GM12878 (cell line): ENCODE data around the gene METTL1. TPM values are rescaled to one million over a fixed set of nuclear protein-coding genes. Genes with fewer than 3 reads are reported as not detected.

ENCODE experiments used
- ATF7 ChIP-seq: fragments of 450-650 bp; IDR thresholded peaks from 2 replicates; pipeline ENCODE4 v1.6.1; 2016; ENCODE audit warnings: low read depth, mild to moderate bottlenecking
- CBFB ChIP-seq: IDR thresholded peaks from 2 replicates; pipeline ENCODE4 v1.6.1; 2016; ENCODE audit warnings: antibody characterized with exemption, low read depth
- CHD1 ChIP-seq: IDR thresholded peaks from 2 replicates; pipeline ENCODE4 v1.6.1; 2012; ENCODE audit warnings: low read depth, low read length, improper control_type of control experiment
- FOS ChIP-seq: IDR thresholded peaks from 3 replicates; pipeline ENCODE4 v1.6.1; 2011; ENCODE audit warnings: borderline replicate concordance; ENCODE audit not compliant: insufficient read length; ENCODE audit errors: extremely low read depth
- HDAC2 ChIP-seq: fragments of 200-600 bp; sonication (generic); IDR thresholded peaks from 2 replicates; pipeline ENCODE4 v1.6.1; 2017
- JUNB ChIP-seq: IDR thresholded peaks from 2 replicates; pipeline ENCODE4 v1.6.1; 2016; ENCODE audit warnings: antibody characterized with exemption, mild to moderate bottlenecking
- MTA2 ChIP-seq: fragments of 450-650 bp; IDR thresholded peaks from 2 replicates; pipeline ENCODE4 v1.6.1; 2016; ENCODE audit warnings: low read depth, mild to moderate bottlenecking, moderate library complexity
- MYB ChIP-seq: fragments of 150-350 bp; IDR thresholded peaks from 2 replicates; pipeline ENCODE4 v1.6.1; 2014; ENCODE audit warnings: mild to moderate bottlenecking, low read depth, low read length, borderline replicate concordance
- NR2C1 ChIP-seq: fragments of 450-650 bp; IDR thresholded peaks from 2 replicates; pipeline ENCODE4 v1.6.1; 2017; ENCODE audit warnings: antibody characterized with exemption, mild to moderate bottlenecking, moderate library complexity
- NR2C2 ChIP-seq: IDR thresholded peaks from 2 replicates; pipeline ENCODE4 v1.6.1; 2011; ENCODE audit warnings: borderline replicate concordance, low read depth; ENCODE audit not compliant: control insufficient read depth, insufficient read length
- POLR2A ChIP-seq: IDR thresholded peaks from 2 replicates; pipeline ENCODE4 v1.6.1; 2011; ENCODE audit warnings: low read depth, mild to moderate bottlenecking, low read length
- POLR2AphosphoS2 ChIP-seq: IDR thresholded peaks from 2 replicates; pipeline ENCODE4 v1.6.1; 2011; ENCODE audit warnings: low read depth, mild to moderate bottlenecking, low read length, improper control_type of control experiment, moderate library complexity
- SIN3A ChIP-seq: IDR thresholded peaks from 2 replicates; pipeline ENCODE4 v1.6.1; 2012; ENCODE audit warnings: low read depth, low read length, improper control_type of control experiment
- SMAD1 ChIP-seq: fragments of 450-650 bp; IDR thresholded peaks from 2 replicates; pipeline ENCODE4 v1.6.1; 2018; ENCODE audit warnings: mild to moderate bottlenecking, low read depth; ENCODE audit not compliant: partially characterized antibody
- WRNIP1 ChIP-seq: IDR thresholded peaks from 2 replicates; pipeline ENCODE4 v1.6.1; 2011; ENCODE audit warnings: low read depth, low read length, improper control_type of control experiment, borderline replicate concordance
- ZSCAN29 ChIP-seq: fragments of 450-650 bp; IDR thresholded peaks from 2 replicates; pipeline ENCODE4 v1.6.1; 2017; ENCODE audit warnings: mild to moderate bottlenecking, moderate library complexity
- polyA plus RNA-seq, 11 experiments: library from polyadenylated mRNA; depleted of rRNA in 4 of 11; unstranded in 6 of 11; stranded (reverse) in 5 of 11; fragments of >200 nt; fragmentation: Nextera tagmentation in 4 of 11; fragmentation: Illumina TruSeq in 1 of 11; extraction: Ambion mirVana in 4 of 11; extraction: Trizol in 1 of 11; gene quantifications; 1 replicate in 1 of 11; 2 replicates in 10 of 11; pipeline versions ENCODE4 v1.2.1 to v1.2.3, GENCODE V29; 2011 to 2016; ENCODE audit warnings: inconsistent platforms in 2 of 11, missing spikeins in 2 of 11, low read depth in 1 of 11
- total RNA-seq, 4 experiments: library from RNA; depleted of rRNA in 3 of 4; stranded (reverse); fragments of >200 nt in 3 of 4; fragmentation: Illumina TruSeq in 1 of 4; extraction: Trizol in 1 of 4; gene quantifications; 2 replicates each; pipeline versions ENCODE4 v1.2.1 to v1.2.3, GENCODE V29; 2013 to 2021
- TF ChIP-seq, protein P1 (sequence below): fragments of 450-650 bp; IDR thresholded peaks from 2 replicates; pipeline ENCODE4 v1.6.1; 2017; ENCODE audit warnings: mild to moderate bottlenecking
- TF ChIP-seq, protein P2 (sequence below): IDR thresholded peaks from 2 replicates; pipeline ENCODE4 v1.6.1; 2011; ENCODE audit warnings: low read depth, mild to moderate bottlenecking, low read length, moderate library complexity, borderline replicate concordance; ENCODE audit errors: extremely low read depth
- TF ChIP-seq, protein P3 (sequence below): fragments of 450-650 bp; IDR thresholded peaks from 2 replicates; pipeline ENCODE4 v1.6.1; 2016; ENCODE audit warnings: mild to moderate bottlenecking
- TF ChIP-seq, protein P4 (sequence below): fragments of 450-650 bp; IDR thresholded peaks from 2 replicates; pipeline ENCODE4 v1.6.1; 2017; ENCODE audit warnings: low read depth, mild to moderate bottlenecking, moderate library complexity
- TF ChIP-seq, protein P5 (sequence below): fragments of 450-650 bp; conservative IDR thresholded peaks from 2 replicates; pipeline ENCODE4 v1.6.1; 2017; ENCODE audit warnings: mild to moderate bottlenecking, moderate library complexity
- TF ChIP-seq, protein P6 (sequence below): IDR thresholded peaks from 2 replicates; pipeline ENCODE4 v1.6.1; 2011; ENCODE audit warnings: borderline replicate concordance, low read depth, mild to moderate bottlenecking, moderate library complexity, mixed read lengths, low read length; ENCODE audit not compliant: insufficient read depth; ENCODE audit errors: extremely low read length

Gene METTL1
- total and polyA plus RNA-seq, 10 of the 15 experiments (the other 5 are each of a cell fraction or from before 2014, with no cell fraction given), result 11.3 to 44.3 (median 30.6) TPM

DNA sequence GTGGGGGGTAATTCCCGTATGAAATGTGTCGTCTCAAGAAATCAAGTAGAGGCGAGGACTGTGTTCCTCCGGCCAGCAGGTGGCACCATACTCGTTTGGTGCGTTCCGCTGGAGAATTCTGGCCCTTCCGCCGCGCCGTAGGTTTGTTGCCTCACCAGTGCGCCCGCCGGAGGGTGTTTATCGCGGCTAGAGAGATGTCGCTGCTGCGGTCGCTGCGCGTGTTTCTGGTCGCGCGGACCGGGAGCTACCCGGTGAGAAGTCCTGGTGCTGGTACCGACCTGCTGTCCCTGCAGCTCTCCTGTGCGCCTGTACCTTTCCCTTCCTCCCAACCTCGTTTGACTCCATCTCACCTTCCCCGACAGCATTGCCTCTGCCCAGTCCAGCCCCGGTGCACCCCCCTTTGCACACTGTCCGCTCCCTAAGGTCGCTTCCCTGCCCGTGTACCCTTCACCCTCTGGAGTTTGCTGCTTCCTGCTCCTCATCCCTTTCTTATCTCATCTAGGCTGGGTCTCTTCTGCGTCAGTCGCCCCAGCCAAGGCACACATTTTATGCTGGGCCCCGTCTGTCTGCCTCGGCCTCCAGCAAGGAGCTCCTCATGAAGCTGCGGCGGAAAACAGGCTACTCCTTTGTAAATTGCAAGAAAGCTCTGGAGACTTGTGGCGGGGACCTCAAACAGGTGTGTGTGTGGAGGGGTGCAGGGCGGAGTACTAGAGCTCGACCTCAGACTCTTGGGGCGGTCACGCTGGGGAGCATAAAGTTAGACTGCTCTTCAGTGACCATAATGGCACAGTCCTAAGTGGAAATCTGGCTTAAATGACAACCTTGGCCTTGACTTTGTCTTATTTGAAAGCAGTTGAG is 10.9 kb upstream of the METTL1 start, which contains the start of gene TSFM (continued):
- TF ChIP-seq SMAD1, result no peak
- TF ChIP-seq WRNIP1, result no peak
- peak; percentile 74; the same call in 1 of the 2 replicates for TF ChIP-seq POLR2AphosphoS2
- 0 out of 2 replicates have a peak, but pooled peaks have one; percentile 28 for TF ChIP-seq MTA2
- TF ChIP-seq, protein P1, sequence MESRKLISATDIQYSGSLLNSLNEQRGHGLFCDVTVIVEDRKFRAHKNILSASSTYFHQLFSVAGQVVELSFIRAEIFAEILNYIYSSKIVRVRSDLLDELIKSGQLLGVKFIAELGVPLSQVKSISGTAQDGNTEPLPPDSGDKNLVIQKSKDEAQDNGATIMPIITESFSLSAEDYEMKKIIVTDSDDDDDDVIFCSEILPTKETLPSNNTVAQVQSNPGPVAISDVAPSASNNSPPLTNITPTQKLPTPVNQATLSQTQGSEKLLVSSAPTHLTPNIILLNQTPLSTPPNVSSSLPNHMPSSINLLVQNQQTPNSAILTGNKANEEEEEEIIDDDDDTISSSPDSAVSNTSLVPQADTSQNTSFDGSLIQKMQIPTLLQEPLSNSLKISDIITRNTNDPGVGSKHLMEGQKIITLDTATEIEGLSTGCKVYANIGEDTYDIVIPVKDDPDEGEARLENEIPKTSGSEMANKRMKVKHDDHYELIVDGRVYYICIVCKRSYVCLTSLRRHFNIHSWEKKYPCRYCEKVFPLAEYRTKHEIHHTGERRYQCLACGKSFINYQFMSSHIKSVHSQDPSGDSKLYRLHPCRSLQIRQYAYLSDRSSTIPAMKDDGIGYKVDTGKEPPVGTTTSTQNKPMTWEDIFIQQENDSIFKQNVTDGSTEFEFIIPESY, result no peak
- no peak for TF ChIP-seq JUNB
- TF ChIP-seq, protein P2, sequence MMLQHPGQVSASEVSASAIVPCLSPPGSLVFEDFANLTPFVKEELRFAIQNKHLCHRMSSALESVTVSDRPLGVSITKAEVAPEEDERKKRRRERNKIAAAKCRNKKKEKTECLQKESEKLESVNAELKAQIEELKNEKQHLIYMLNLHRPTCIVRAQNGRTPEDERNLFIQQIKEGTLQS, result peak; percentile 58; the same call in 1 of the 2 replicates
- peak; percentile 71 for TF ChIP-seq ATF7
- TF ChIP-seq, protein P3, sequence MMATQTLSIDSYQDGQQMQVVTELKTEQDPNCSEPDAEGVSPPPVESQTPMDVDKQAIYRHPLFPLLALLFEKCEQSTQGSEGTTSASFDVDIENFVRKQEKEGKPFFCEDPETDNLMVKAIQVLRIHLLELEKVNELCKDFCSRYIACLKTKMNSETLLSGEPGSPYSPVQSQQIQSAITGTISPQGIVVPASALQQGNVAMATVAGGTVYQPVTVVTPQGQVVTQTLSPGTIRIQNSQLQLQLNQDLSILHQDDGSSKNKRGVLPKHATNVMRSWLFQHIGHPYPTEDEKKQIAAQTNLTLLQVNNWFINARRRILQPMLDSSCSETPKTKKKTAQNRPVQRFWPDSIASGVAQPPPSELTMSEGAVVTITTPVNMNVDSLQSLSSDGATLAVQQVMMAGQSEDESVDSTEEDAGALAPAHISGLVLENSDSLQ, result peak; percentile 8; the same call in 1 of the 2 replicates
- TF ChIP-seq MYB, result 0 out of 2 replicates have a peak, but pooled peaks have one; percentile 52
- TF ChIP-seq ZSCAN29, result no peak
- TF ChIP-seq POLR2A, result peak; percentile 96
- peak; percentile 88 for TF ChIP-seq SIN3A
- no peak for TF ChIP-seq HDAC2
- TF ChIP-seq, protein P4, sequence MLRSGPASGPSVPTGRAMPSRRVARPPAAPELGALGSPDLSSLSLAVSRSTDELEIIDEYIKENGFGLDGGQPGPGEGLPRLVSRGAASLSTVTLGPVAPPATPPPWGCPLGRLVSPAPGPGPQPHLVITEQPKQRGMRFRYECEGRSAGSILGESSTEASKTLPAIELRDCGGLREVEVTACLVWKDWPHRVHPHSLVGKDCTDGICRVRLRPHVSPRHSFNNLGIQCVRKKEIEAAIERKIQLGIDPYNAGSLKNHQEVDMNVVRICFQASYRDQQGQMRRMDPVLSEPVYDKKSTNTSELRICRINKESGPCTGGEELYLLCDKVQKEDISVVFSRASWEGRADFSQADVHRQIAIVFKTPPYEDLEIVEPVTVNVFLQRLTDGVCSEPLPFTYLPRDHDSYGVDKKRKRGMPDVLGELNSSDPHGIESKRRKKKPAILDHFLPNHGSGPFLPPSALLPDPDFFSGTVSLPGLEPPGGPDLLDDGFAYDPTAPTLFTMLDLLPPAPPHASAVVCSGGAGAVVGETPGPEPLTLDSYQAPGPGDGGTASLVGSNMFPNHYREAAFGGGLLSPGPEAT, result peak; percentile 99
- no peak for TF ChIP-seq NR2C1
- TF ChIP-seq NR2C2, result no peak
- TF ChIP-seq, protein P5, sequence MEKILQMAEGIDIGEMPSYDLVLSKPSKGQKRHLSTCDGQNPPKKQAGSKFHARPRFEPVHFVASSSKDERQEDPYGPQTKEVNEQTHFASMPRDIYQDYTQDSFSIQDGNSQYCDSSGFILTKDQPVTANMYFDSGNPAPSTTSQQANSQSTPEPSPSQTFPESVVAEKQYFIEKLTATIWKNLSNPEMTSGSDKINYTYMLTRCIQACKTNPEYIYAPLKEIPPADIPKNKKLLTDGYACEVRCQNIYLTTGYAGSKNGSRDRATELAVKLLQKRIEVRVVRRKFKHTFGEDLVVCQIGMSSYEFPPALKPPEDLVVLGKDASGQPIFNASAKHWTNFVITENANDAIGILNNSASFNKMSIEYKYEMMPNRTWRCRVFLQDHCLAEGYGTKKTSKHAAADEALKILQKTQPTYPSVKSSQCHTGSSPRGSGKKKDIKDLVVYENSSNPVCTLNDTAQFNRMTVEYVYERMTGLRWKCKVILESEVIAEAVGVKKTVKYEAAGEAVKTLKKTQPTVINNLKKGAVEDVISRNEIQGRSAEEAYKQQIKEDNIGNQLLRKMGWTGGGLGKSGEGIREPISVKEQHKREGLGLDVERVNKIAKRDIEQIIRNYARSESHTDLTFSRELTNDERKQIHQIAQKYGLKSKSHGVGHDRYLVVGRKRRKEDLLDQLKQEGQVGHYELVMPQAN, result peak; percentile 88
- no peak for TF ChIP-seq CHD1
- peak; percentile 77; the same call in 1 of the 2 replicates for TF ChIP-seq CBFB
- no peak for TF ChIP-seq FOS
- TF ChIP-seq, protein P6, sequence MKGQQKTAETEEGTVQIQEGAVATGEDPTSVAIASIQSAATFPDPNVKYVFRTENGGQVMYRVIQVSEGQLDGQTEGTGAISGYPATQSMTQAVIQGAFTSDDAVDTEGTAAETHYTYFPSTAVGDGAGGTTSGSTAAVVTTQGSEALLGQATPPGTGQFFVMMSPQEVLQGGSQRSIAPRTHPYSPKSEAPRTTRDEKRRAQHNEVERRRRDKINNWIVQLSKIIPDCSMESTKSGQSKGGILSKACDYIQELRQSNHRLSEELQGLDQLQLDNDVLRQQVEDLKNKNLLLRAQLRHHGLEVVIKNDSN, result no peak
